HFFc6 (cell line): Measurements from ENCODE around the gene HOXB3. TPM values are rescaled to one million over a fixed set of nuclear protein-coding genes. Genes with fewer than 3 reads are reported as not detected.

Experiments
- DNase-seq: peaks from one replicate; pipeline ENCODE4 v3.0.0-alpha.2; 2018
- H3K27ac Mint-ChIP-seq: 2 replicates; pipeline ENCODE4 v1.8.0; 2020; ENCODE audit warnings: mild to moderate bottlenecking, mixed read lengths
- H3K27me3 Mint-ChIP-seq: 2 replicates; pipeline ENCODE4 v1.8.0; 2021; ENCODE audit warnings: mild to moderate bottlenecking, moderate library complexity, mixed read lengths; ENCODE audit not compliant: insufficient read depth
- H3K36me3 Mint-ChIP-seq: 2 replicates; pipeline ENCODE4 v1.8.0; 2021; ENCODE audit warnings: low read depth, mixed read lengths
- H3K4me1 Mint-ChIP-seq: 2 replicates; pipeline ENCODE4 v1.8.0; 2020; ENCODE audit warnings: low read depth, mixed read lengths
- H3K4me3 Mint-ChIP-seq: 2 replicates; pipeline ENCODE4 v1.8.0; 2020; ENCODE audit warnings: mild to moderate bottlenecking, moderate library complexity, mixed read lengths
- H3K9me3 Mint-ChIP-seq: 2 replicates; pipeline ENCODE4 v1.8.0; 2020; ENCODE audit warnings: mild to moderate bottlenecking, mixed read lengths
- microRNA-seq: library from miRNA; unstranded; fragments of <30 nt; microRNA quantifications from one replicate; pipeline ENCODE4, GENCODE V29; 2019
- total RNA-seq, 6 experiments: library from RNA; stranded (reverse); fragmentation: NEBNext Ultra II Directional; extraction: Animal tissue kit (Norgen Biotek cat#: 25700); gene quantifications; 2 replicates in 1 of 6; 3 replicates in 5 of 6; pipeline ENCODE4 v1.2.3, GENCODE V29; 2021
- TF ChIP-seq, protein P1 (sequence below): fragments of 200-600 bp; sonication (generic); IDR thresholded peaks from 2 replicates; pipeline ENCODE4 v1.5.0; 2021; ENCODE audit warnings: antibody characterized with exemption, mild to moderate bottlenecking

Gene HOXB3
- total RNA-seq, 6 experiments from 2014 or later = not detected

- peaks cover 18% of the 10 kb centered on the region for H3K27me3 Mint-ChIP-seq
- no peak overlapping the region for H3K4me3 Mint-ChIP-seq
- H3K36me3 Mint-ChIP-seq = no peaks in the 10 kb centered on the region
- no peaks in the 10 kb centered on the region for H3K9me3 Mint-ChIP-seq
- H3K27ac Mint-ChIP-seq = no peak overlapping the region
- TF ChIP-seq, protein P1, sequence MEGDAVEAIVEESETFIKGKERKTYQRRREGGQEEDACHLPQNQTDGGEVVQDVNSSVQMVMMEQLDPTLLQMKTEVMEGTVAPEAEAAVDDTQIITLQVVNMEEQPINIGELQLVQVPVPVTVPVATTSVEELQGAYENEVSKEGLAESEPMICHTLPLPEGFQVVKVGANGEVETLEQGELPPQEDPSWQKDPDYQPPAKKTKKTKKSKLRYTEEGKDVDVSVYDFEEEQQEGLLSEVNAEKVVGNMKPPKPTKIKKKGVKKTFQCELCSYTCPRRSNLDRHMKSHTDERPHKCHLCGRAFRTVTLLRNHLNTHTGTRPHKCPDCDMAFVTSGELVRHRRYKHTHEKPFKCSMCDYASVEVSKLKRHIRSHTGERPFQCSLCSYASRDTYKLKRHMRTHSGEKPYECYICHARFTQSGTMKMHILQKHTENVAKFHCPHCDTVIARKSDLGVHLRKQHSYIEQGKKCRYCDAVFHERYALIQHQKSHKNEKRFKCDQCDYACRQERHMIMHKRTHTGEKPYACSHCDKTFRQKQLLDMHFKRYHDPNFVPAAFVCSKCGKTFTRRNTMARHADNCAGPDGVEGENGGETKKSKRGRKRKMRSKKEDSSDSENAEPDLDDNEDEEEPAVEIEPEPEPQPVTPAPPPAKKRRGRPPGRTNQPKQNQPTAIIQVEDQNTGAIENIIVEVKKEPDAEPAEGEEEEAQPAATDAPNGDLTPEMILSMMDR = no peak
- H3K4me1 Mint-ChIP-seq = peaks cover 36% of the 10 kb centered on the region
- no peak for DNase-seq
Measured at GRCh38 chr17:48500435-48501426, 89.3 kb downstream of the HOXB3 start.

GRCh38 chr17:48499735-48500434 lies 90.2 kb downstream of the HOXB3 start:
- H3K4me1 Mint-ChIP-seq = peaks cover 27% of the 10 kb centered on the region

DNA sequence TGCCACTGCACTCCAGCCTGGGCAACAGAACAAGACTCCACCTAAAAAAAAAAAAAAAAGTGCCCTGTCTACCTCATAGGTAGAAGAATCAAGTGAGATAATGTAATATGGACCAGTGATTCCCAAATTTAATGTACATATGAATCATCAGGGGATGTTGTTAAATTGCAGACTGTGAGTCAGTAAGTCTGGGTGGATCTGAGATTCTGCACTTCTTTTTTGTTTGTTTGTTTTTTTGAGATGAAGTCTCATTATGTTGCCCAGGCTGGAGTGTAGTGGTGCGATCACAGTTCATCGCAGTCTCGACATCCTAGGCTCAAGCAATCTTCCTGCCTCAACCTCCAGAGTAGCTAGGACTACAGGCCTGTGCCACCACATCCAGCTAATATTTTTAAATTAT lies 90.8 kb downstream of the HOXB3 start:
- Mint-ChIP-seq H3K36me3 (no peaks in the 10 kb centered on the region), H3K9me3 (no peaks in the 10 kb centered on the region), H3K4me3 (no peak overlapping the region), H3K27ac (no peak overlapping the region), H3K27me3 (peaks cover 19% of the 10 kb centered on the region), H3K4me1 (peaks cover 29% of the 10 kb centered on the region)
- DNase-seq = no peak
- TF ChIP-seq, protein P1 = no peak

More at GRCh38 chr17:48499735-48500434, 90.2 kb downstream of the HOXB3 start:
- TF ChIP-seq, protein P1 = no peak
- DNase-seq = no peak
- Mint-ChIP-seq H3K4me3 (no peak overlapping the region), H3K9me3 (no peaks in the 10 kb centered on the region), H3K27ac (no peak overlapping the region), H3K27me3 (peaks cover 18% of the 10 kb centered on the region), H3K36me3 (no peaks in the 10 kb centered on the region)

Small RNA genes lying within 50 kb of the gene (microRNA-seq; reads per million reads assigned to microRNA genes)
- not detected for gene MIR196A1

Other genes starting within 250 kb of the HOXB3 start
- gene SKAP1, start 160.0 kb downstream of the HOXB3 start, total RNA-seq = not detected
- gene HOXB1, start 59.2 kb downstream of the HOXB3 start, total RNA-seq = not detected
- gene HOXB2, start 45.1 kb downstream of the HOXB3 start, total RNA-seq = not detected
- not detected for gene HOXB4, start 11.9 kb downstream of the HOXB3 start, total RNA-seq
- not detected for gene HOXB5, start 3.5 kb upstream of the HOXB3 start, total RNA-seq
- gene HOXB6, start 14.7 kb upstream of the HOXB3 start, total RNA-seq = not detected
- gene HOXB7, start 20.8 kb upstream of the HOXB3 start, total RNA-seq = not detected
- not detected for gene HOXB8, start 25.1 kb upstream of the HOXB3 start, total RNA-seq
- not detected for gene HOXB9, start 36.1 kb upstream of the HOXB3 start, total RNA-seq
- not detected for gene PRAC1, start 132.3 kb upstream of the HOXB3 start, total RNA-seq
- gene PRAC2, start 132.9 kb upstream of the HOXB3 start, total RNA-seq = not detected
- gene HOXB13, start 138.5 kb upstream of the HOXB3 start, total RNA-seq = not detected
- gene TTLL6, start 227.0 kb upstream of the HOXB3 start, total RNA-seq = not detected
- gene CALCOCO2, start 240.8 kb upstream of the HOXB3 start, total RNA-seq = 10 to 100 TPM; 71.5 to 91.1 (median 84.5) TPM